Fibroblast of skin of scalp (primary cell): ENCODE measurements around the gene KITLG.
"Not testable (repeated sequence)": the region's sequence is repeated elsewhere in the genome, so short reads cannot be mapped to it uniquely, and the experiment has no call there.

Experiments
- DNase-seq: peaks from one replicate; pipeline ENCODE4 v3.0.0-alpha.2; 2013

KITLG gene

GRCh38 chr12:88538697-88539096 is 41.6 kb downstream of the KITLG start:
- no peak for DNase-seq

GRCh38 chr12:88538250-88538649 is 42.0 kb downstream of the KITLG start:
- DNase-seq: no peak

- no peak for DNase-seq
Measured at GRCh38 chr12:88530868-88531267, 49.4 kb downstream of the KITLG start.

GRCh38 chr12:88529531-88530488 is 50.5 kb downstream of the KITLG start:
- no peak for DNase-seq

- no peak for DNase-seq
Measured at GRCh38 chr12:88522961-88523360, 57.3 kb downstream of the KITLG start.

DNA sequence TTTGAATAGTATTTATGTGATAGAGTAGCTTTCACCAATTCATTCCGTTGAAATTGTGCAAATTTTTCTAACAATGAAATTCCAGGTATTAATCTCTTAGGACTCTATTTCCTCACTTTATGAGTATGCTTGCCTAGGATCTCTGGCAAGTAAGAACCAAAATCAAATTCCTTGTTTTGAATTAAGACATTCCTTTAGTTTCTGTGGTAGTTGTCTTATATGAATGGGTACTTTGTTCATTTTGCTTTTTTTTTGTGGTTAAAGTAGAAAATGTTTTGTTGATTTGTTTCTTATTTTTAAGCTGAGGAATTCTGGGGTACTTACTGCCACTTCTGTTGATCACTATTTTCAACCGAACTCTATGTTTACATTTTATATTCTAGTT is 59.8 kb downstream of the KITLG start:
- DNase-seq: no peak

DNA sequence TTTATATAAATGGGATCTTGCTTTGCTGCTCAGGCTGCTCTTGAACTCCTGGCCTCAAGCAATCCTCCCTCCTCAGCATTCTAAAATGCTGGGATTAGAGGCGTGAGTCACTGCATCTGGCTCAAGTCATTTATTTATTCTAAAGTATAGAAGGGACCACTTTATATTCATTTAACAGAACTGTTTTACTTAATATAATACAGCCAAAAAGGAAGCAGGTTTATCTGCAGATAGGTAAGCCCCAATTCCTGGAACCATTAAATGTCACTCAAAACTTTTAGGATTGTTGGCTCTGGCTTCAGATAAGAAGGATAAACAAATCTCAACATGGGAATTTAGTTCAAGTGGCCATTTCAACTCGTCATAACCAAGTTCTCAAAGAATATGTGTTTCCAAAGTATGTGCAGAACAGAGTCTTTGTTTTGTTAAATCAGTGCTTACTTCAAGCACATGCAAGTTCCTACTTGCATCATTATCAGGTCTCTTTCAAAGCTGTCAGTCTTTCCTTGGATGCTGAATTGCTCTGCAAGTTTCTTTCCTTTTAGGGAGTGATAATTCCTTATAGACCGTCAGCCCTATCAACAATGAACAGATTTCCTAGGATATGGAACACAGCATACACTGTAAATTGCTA is 60.4 kb downstream of the KITLG start:
- DNase-seq: no peak

GRCh38 chr12:88518863-88519403 is 61.3 kb downstream of the KITLG start:
- DNase-seq: no peak

GRCh38 chr12:88516811-88517210 is 63.5 kb downstream of the KITLG start:
- DNase-seq: no peak

GRCh38 chr12:88510843-88511242 is 69.4 kb downstream of the KITLG start:
- no peak for DNase-seq

DNA sequence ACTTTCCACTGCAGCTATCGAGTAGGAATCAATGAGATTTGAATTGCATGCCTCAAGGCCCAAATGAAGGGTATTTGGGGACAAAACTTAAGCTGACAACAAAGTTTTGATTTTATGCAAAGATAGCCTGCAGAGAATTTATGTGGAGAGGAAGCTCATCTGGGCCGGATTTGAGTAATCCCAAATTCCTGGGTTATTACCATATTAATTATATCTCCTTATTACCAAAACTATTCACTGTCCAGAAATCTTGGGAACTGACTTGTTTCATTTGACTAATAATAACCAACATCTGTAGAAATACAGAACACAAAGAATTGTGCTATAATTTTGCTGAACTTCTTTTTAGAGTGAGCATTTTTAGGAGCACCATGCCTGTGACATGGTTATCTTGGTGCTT is 70.4 kb downstream of the KITLG start:
- DNase-seq: no peak

DNA sequence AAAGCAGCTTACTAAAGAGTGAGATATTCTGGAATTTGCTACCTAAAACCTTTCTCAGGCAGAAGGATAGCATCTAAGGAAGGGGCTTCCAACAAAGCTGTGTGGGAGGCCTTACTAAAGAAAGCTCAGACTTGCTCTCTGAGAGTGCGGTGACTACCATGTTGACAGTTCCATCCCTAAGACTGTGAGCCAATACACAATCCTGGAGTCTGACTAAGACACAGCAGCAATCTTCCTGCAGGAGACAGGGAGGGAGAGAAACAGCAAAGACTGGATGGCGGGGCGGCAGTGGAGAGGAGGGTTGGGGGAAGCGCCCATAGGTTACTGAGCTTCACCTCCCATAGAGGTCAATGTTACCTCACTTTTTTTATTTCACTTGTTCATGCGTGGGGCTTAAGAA is 70.9 kb downstream of the KITLG start:
- DNase-seq: peak; percentile 54

DNA sequence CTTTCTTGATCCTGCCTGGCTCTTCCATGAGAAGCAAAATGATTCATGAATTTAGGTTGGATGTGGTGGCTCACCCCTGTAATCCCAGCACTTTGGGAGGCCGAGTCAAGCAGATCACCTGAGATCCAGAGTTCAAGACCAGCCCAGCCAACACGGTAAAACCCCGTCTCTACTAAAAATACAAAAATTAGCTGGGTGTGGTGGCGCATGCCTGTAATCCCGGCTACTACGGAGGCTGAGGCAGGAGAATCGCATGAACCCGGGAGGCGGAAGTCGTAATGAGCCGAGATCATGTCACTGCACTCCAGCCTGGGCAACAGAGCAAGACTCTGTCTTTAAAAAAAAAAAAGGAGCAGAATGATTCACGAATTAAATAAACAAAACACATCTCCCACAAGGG is 72.4 kb downstream of the KITLG start:
- not testable (repeated sequence) for DNase-seq

GRCh38 chr12:88507270-88507669 is 73.0 kb downstream of the KITLG start:
- no peak for DNase-seq

DNA sequence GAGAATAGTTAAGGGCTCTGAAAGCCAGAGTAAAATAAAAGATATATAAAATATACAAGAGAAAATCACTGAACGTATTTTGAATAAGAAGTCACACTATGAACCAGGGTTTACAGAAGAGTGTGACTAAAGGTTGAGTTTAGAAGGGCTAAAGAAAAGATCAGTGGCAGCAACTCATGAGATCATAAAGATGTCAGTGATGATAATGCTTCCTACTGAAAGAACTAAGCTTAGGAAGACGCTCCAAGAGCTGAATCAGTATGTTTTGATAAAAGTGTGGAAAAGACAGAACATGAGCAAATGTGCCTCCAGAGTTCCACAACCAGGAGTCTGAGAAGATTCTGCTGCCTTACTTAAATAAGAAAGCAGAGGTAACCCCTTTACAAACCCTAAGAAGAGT is 74.6 kb downstream of the KITLG start:
- DNase-seq: no peak

GRCh38 chr12:88503281-88503703 is 77.0 kb downstream of the KITLG start:
- DNase-seq: peak; percentile 51

DNA sequence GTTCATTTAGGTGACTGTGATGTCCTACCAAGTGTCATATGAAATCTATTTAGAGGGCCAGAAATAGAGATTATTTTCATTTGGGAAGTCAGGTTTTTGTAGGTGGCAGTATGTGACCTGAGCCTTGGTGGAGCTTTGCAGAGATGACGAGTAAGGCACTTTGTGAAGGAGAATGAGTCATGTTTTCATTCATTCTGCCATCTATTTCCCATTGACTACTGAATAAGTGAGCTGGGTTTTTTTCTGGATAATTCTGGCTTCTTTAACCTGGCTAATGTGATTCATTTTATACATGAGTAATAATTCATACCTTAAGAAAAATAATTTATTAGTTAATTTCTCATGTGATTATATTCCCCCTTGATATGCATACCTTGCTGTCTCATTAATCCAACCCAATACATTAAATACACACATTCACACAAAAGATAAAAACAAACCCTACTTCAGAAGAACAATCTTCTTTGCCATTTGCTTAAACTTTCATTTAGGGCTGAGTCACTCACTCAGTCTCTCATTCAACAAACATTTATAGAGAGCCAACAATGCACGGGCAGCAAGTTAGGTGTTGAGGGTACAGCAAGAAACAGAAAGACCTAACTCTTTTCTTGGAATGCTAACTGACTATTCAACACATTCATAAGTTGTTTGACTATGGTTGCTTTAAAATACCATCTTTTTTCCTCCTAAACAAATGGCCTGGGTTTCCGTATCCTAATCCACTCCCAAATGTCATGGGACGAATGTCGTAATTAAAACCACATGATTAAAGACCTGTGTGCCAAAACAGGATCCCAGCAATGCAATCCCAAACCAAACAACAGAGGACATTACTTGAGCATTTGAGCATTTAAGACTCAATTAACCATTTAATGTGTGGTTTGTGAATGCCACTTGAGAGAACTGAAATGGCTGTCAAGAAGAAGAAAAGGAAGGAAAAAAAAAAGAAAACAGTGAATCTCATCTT is 78.0 kb downstream of the KITLG start:
- peak; percentile 42 for DNase-seq

- DNase-seq: peak; percentile 61
Measured at GRCh38 chr12:88496891-88497371, 83.3 kb downstream of the KITLG start.

DNA sequence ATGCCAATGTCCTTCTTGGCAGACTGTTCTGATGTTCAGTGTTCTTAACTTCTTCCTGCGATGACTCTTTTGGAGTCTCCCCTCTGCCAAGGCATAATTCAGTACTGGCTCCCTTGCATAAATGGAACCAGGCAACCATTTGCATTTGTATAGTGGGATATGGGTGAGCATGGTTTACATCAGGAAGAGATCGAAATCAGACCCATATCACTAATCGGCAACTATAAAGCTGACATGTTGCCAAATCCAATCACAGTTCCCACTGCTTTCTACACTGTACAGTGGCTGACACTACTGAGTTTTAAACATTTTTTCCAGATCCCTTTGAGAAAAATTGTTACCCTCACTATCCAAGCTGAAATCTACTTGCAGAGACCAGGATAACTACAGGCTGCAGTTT is 83.8 kb downstream of the KITLG start:
- DNase-seq: no peak

DNA sequence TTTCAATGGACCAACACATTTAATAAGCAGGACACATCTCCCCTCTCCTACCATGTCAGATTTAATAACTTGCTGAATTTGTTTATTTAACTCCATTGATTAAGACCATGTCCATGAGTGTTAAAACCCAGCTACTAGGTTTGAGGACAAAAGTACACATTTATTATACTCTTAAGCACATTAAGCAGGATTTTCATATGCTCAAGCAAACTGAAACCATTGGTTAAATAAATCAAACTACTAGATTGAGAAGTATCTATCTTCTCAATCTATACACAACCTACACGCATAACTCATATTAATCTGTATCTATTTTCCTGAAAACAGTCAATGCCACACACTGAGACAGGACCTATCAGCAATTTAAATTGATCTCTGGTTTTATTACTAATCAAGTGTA is 85.2 kb downstream of the KITLG start:
- no peak for DNase-seq

DNA sequence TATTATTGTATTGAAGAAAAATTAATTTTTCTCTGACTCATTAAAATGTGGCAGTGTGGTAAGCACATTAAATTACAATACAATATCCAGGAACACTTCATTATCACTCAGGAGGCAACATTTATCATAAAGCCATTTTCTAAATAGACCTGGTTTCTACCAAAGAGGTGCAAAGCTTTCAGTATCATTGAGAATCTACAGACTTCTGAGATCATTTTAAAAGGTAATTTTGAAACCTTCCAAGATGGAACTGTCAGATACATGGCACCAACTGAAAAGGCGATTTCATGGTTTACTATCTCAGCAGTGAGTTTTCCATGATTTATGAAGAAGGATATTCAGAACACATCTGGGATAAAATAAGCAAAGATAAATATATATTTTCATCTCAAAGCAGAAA is 85.8 kb downstream of the KITLG start:
- no peak for DNase-seq

DNA sequence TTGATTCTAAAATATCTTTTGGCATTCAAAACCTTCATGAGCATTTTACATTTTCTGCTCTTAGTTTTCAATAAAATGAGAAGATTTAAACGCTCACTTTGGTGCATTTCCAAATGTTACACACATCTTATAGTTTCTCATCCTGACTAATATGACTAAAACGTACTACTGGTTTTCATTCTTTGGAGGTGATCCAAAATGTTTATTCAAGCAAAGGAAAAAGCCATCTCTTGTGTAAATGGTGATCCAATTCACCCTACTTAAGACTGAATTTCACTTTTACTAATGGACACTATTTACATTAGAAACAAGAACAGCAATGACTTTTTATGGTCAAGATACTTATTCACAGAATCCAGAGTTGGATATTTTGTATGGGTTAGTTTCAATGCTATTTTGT is 86.6 kb downstream of the KITLG start:
- DNase-seq: peak; percentile 91
